Activated CD4-positive, CD25-positive, alpha-beta regulatory T cell treated with anti-CD3 and anti-CD28 coated beads, Interleukin-2, amount 50 U/mL, for 24 hours (primary cell): ENCODE measurements around the gene CELA3A.
A peak's percentile ranks its signal among the peaks of the same experiment; 100 is the strongest.
"Not testable (repeated sequence)": the region's sequence is repeated elsewhere in the genome, so short reads cannot be mapped to it uniquely, and the experiment has no call there.

Experiments
- ATAC-seq, 2 donors: fragments of 150-1000 bp; cut with Tn5 transposase; one replicate each; pipeline ENCODE4 v1.10.0; 2021; ENCODE audit warnings: mild to moderate bottlenecking in 1 of 2, moderate library complexity in 1 of 2

Gene CELA3A

GRCh38 chr1:22021061-22021460, 19.6 kb downstream of the CELA3A start:
- no peak for ATAC-seq

GRCh38 chr1:22024485-22025367, 23.3 kb downstream of the CELA3A start:
- ATAC-seq, result peak; percentile 69 to 73

GRCh38 chr1:22025368-22026155, 24.1 kb downstream of the CELA3A start:
- ATAC-seq, result peak; percentile 80 to 88

- no peak for ATAC-seq
Observed at GRCh38 chr1:22026924-22027289, 25.4 kb downstream of the CELA3A start.

- ATAC-seq, result no peak
Observed at GRCh38 chr1:22030057-22030456, 28.6 kb downstream of the CELA3A start.

- no peak for ATAC-seq
Observed at GRCh38 chr1:22030473-22030872, 29.0 kb downstream of the CELA3A start.

GRCh38 chr1:22031214-22031962, 29.9 kb downstream of the CELA3A start:
- peak; percentile 26 to 37 for ATAC-seq

GRCh38 chr1:22034834-22035233, 33.4 kb downstream of the CELA3A start:
- ATAC-seq, result not testable (repeated sequence)

GRCh38 chr1:22037520-22037919, 36.1 kb downstream of the CELA3A start:
- ATAC-seq, result no peak

- ATAC-seq, result no peak
Observed at GRCh38 chr1:22038036-22038435, 36.6 kb downstream of the CELA3A start.

GRCh38 chr1:22039594-22040285, 38.3 kb downstream of the CELA3A start:
- peak; percentile 98 to 99 for ATAC-seq

- no peak for ATAC-seq
Observed at GRCh38 chr1:22040286-22040623, 38.8 kb downstream of the CELA3A start.

- ATAC-seq, result no peak
Observed at GRCh38 chr1:22041505-22041904, 40.0 kb downstream of the CELA3A start.

- ATAC-seq, result no peak
Observed at GRCh38 chr1:22043198-22043769, 41.8 kb downstream of the CELA3A start.

GRCh38 chr1:22044690-22045420, 43.4 kb downstream of the CELA3A start:
- ATAC-seq, result no peak

GRCh38 chr1:22045604-22046228, 44.3 kb downstream of the CELA3A start:
- ATAC-seq, result no peak

GRCh38 chr1:22048351-22049192, 47.1 kb downstream of the CELA3A start:
- peak; percentile 30 to 58 for ATAC-seq

GRCh38 chr1:22050330-22050729, 48.9 kb downstream of the CELA3A start:
- ATAC-seq, result no peak

- no peak for ATAC-seq
Observed at GRCh38 chr1:22051607-22052114, 50.2 kb downstream of the CELA3A start.
